Common myeloid progenitor, CD34-positive (primary cell): Measurements from ENCODE around the gene MOB3B.

ENCODE experiments used
- CTCF ChIA-PET: fragments of 350-600 bp; sonication (Branson Sonifier 250); formaldehyde crosslinking; loops from one replicate; lab custom pipeline; 2021; ENCODE audit warnings: antibody characterized with exemption; lab: Charles Lee
- POLR2A ChIA-PET: fragments of 350-600 bp; sonication (Branson Sonifier 250); formaldehyde crosslinking; loops from one replicate; lab custom pipeline; 2021; ENCODE audit warnings: antibody characterized with exemption; lab: Charles Lee
- DNase-seq, 3 donors: peaks; one replicate each; pipeline versions ENCODE4 v3.0.0 to v3.0.0-alpha.2; 2013
- H3K27ac ChIP-seq, 2 experiments: 1 replicate in 1 of 2; 2 replicates in 1 of 2; pipeline ENCODE4 v1.7.0; 2013; ENCODE audit warnings: inconsistent platforms in 2 of 2, low read length in 2 of 2, mild to moderate bottlenecking in 2 of 2, low read depth in 1 of 2, moderate library complexity in 1 of 2; ENCODE audit not compliant: severe bottlenecking in 2 of 2, insufficient read depth in 1 of 2, poor library complexity in 1 of 2
- H3K27me3 ChIP-seq, 5 experiments: replicated peaks in 2 of 5; 1 replicate in 3 of 5; 2 replicates in 2 of 5; pipeline versions ENCODE4 v1.6.1 to v1.7.0; 2013; ENCODE audit warnings: low read length in 4 of 5, mild to moderate bottlenecking in 2 of 5, moderate library complexity in 2 of 5, inconsistent platforms in 1 of 5; ENCODE audit not compliant: insufficient read depth in 5 of 5, control insufficient read depth in 4 of 5
- H3K36me3 ChIP-seq, 4 experiments: 1 replicate in 2 of 4; 2 replicates in 2 of 4; pipeline versions ENCODE4 v1.6.1 to v1.7.0; 2013; ENCODE audit warnings: low read length in 3 of 4, control low read depth in 1 of 4, mild to moderate bottlenecking in 1 of 4; ENCODE audit not compliant: control insufficient read depth in 4 of 4, insufficient read depth in 4 of 4
- H3K4me1 ChIP-seq, 4 experiments: 1 replicate in 3 of 4; 2 replicates in 1 of 4; pipeline versions ENCODE4 v1.6.1 to v1.7.1; 2013; ENCODE audit warnings: low read length in 3 of 4, mild to moderate bottlenecking in 3 of 4, control low read depth in 1 of 4, inconsistent platforms in 1 of 4, moderate library complexity in 1 of 4; ENCODE audit not compliant: control insufficient read depth in 4 of 4, insufficient read depth in 4 of 4; ENCODE audit errors: control extremely low read depth in 1 of 4
- H3K4me3 ChIP-seq, 7 experiments: 1 replicate in 4 of 7; 2 replicates in 3 of 7; pipeline versions ENCODE4 v1.5.1 to v1.7.0; 2013; ENCODE audit warnings: mild to moderate bottlenecking in 7 of 7, low read length in 6 of 7, moderate library complexity in 6 of 7, inconsistent platforms in 2 of 7, low read depth in 2 of 7, control low read depth in 1 of 7; ENCODE audit not compliant: insufficient read depth in 4 of 7, control insufficient read depth in 1 of 7; ENCODE audit errors: extremely low read depth in 1 of 7
- H3K9me3 ChIP-seq, 5 experiments: 1 replicate in 4 of 5; 2 replicates in 1 of 5; pipeline versions ENCODE4 v1.6.1 to v1.7.1; 2013; ENCODE audit warnings: low read length in 4 of 5, mild to moderate bottlenecking in 2 of 5, inconsistent platforms in 1 of 5, low read depth in 1 of 5, moderate library complexity in 1 of 5; ENCODE audit not compliant: control insufficient read depth in 4 of 5, insufficient read depth in 2 of 5; ENCODE audit errors: control extremely low read depth in 1 of 5
- WGBS: methylation state at CpG from one replicate; pipeline ENCODE4 v1.1.5; 2013; ENCODE audit not compliant: insufficient coverage; 5-methylcytosine and 5-hydroxymethylcytosine counted together

Gene MOB3B

GRCh38 chr9:27437652-27438373 lies 91.8 kb downstream of the MOB3B start:
- no peaks in the 10 kb centered on the region for H3K27me3 ChIP-seq
- H3K27ac ChIP-seq = no peak overlapping the region
- H3K36me3 ChIP-seq = no peaks in the 10 kb centered on the region
- peak; percentile 7 to 43 (median 18) for DNase-seq
- CTCF ChIA-PET = interaction anchor here (0.7 to 2.1 kb wide), 7 partner anchors 9 to 92 kb away, joined by 3 to 11 read pairs (median 3); partner anchors contain the start of gene MOB3B
- WGBS = 89% methylated on average over 4 of the region's 6 CpGs
- no peak overlapping the region for H3K4me3 ChIP-seq
- peaks cover 3 to 9% (median 7%) of the 10 kb centered on the region in 4 experiments for H3K4me1 ChIP-seq
- POLR2A ChIA-PET = no interaction called here
- no peaks in the 10 kb centered on the region for H3K9me3 ChIP-seq

- H3K9me3 ChIP-seq = no peaks in the 10 kb centered on the region
- H3K27ac ChIP-seq = no peak overlapping the region
- no peak for DNase-seq
- CTCF ChIA-PET = interaction anchor here (1.0 to 1.9 kb wide), 2 partner anchors 11 kb away, joined by 3 to 11 read pairs; no protein-coding TSS in a partner anchor
- H3K4me3 ChIP-seq = no peak overlapping the region
- POLR2A ChIA-PET = no interaction called here
- 100% methylated on average over 3 of the region's 3 CpGs for WGBS
- no peaks in the 10 kb centered on the region for H3K27me3 ChIP-seq
- H3K36me3 ChIP-seq = no peaks in the 10 kb centered on the region
- peaks cover 5 to 23% (median 17%) of the 10 kb centered on the region in 4 experiments for H3K4me1 ChIP-seq
Observed at GRCh38 chr9:27436234-27436633, 93.4 kb downstream of the MOB3B start.

- ChIA-PET POLR2A (no interaction called here), CTCF (interaction anchor here (1.0 kb wide), 1 partner anchor 96 kb away, joined by 3 read pairs; the partner anchor contains the start of gene MOB3B)
- H3K4me1 ChIP-seq = peaks cover 5 to 24% (median 17%) of the 10 kb centered on the region in 4 experiments
- H3K9me3 ChIP-seq = no peaks in the 10 kb centered on the region
- no peaks in the 10 kb centered on the region for H3K36me3 ChIP-seq
- WGBS = 100% methylated on average over 1 of the region's 3 CpGs
- H3K4me3 ChIP-seq = no peak overlapping the region
- DNase-seq = no peak
- H3K27ac ChIP-seq = no peak overlapping the region
- H3K27me3 ChIP-seq = no peaks in the 10 kb centered on the region
Observed at GRCh38 chr9:27433631-27434325, 95.8 kb downstream of the MOB3B start.

GRCh38 chr9:27432308-27432707 lies 97.3 kb downstream of the MOB3B start:
- Histone ChIP-seq H3K4me3 (no peak overlapping the region), H3K36me3 (no peaks in the 10 kb centered on the region), H3K4me1 (peaks cover 0 to 15% (median 12%) of the 10 kb centered on the region in 4 experiments), H3K27ac (no peak overlapping the region), H3K9me3 (no peaks in the 10 kb centered on the region), H3K27me3 (no peaks in the 10 kb centered on the region)
- DNase-seq = peak; percentile 54 to 91 (median 80)
- CTCF ChIA-PET = interaction anchor here (0.6 to 0.9 kb wide), 2 partner anchors 10 to 115 kb away, joined by 3 read pairs; no protein-coding TSS in a partner anchor
- 17% methylated on average over 1 of the region's 3 CpGs for WGBS
- POLR2A ChIA-PET = no interaction called here

GRCh38 chr9:27431543-27432147 lies 98.0 kb downstream of the MOB3B start:
- no peak overlapping the region for H3K27ac ChIP-seq
- ChIA-PET CTCF (interaction anchor here (0.6 to 0.9 kb wide), 3 partner anchors 9 to 115 kb away, joined by 3 read pairs; no protein-coding TSS in a partner anchor), POLR2A (no interaction called here)
- DNase-seq = no peak
- WGBS = no CpG with 5 or more reads among the region's 2 CpGs
- H3K9me3 ChIP-seq = no peaks in the 10 kb centered on the region
- H3K36me3 ChIP-seq = no peaks in the 10 kb centered on the region
- no peak overlapping the region for H3K4me3 ChIP-seq
- no peaks in the 10 kb centered on the region for H3K27me3 ChIP-seq
- H3K4me1 ChIP-seq = peaks cover 0 to 15% (median 12%) of the 10 kb centered on the region in 4 experiments

GRCh38 chr9:27430750-27431535 lies 98.7 kb downstream of the MOB3B start:
- ChIA-PET CTCF (interaction anchor here (1.2 kb wide), 2 partner anchors 13 to 29 kb away, joined by 3 read pairs; no protein-coding TSS in a partner anchor), POLR2A (no interaction called here)
- H3K4me3 ChIP-seq = no peak overlapping the region
- no peaks in the 10 kb centered on the region for H3K27me3 ChIP-seq
- peaks cover 0 to 15% (median 12%) of the 10 kb centered on the region in 4 experiments for H3K4me1 ChIP-seq
- WGBS = 100% methylated on average over 1 of the region's 5 CpGs
- no peak for DNase-seq
- no peak overlapping the region for H3K27ac ChIP-seq
- H3K9me3 ChIP-seq = no peaks in the 10 kb centered on the region
- no peaks in the 10 kb centered on the region for H3K36me3 ChIP-seq
